ENCODE results near the gene CPXCR1. TPM values are rescaled to one million over a fixed set of nuclear protein-coding genes. Genes with fewer than 3 reads are reported as not detected.
"Not testable (repeated sequence)": the region's sequence is repeated elsewhere in the genome, so short reads cannot be mapped to it uniquely, and the experiment has no call there.

Gene CPXCR1
- 1 to 10 TPM; 3.8 to 4.6 TPM for total RNA-seq
- polyA plus RNA-seq (ENCODE audit: insufficient read depth, low read depth, low replicate concordance): 4.6 TPM
- long read RNA-seq, donor 1: 0 reads
- long read RNA-seq, donor 2: 0 reads

DNA sequence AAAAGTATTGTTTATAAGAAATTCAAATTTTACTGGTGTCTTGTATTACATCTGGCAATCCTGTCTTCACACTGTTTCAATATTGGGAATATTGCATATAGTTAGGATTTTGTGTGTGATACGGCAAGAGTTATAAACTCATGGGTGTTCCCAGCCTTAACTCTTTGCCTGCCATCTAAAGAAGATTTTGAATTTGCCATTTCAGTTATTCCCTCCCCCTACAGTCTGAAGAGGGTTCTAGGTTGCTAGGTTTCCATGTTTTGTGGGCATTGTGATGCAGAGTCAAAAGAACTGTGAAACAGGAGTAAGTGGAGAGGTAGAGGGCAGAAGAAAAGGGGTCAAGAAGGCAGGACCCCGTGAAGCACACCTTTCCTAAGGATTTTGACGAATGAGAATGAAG lies at the start of gene CPXCR1:
TSS of gene CPXCR1 (plus strand) at position 301 of the 400 bp plus-strand sequence. CDS start 6,190 bp downstream, outside the sequence.
- Histone ChIP-seq H3K27me3 (no peaks in the 10 kb centered on the region), H3K4me1 (no peaks in the 10 kb centered on the region), H3K4me3 (no peak within 1 kb of the TSS), H3K27ac (no peak within 1 kb of the TSS), H3K9me3 (no peaks in the 10 kb centered on the region), H3K36me3 (ENCODE audit: low read depth, missing control alignments) (no peaks in the 10 kb centered on the region)
- WGBS, 2 donors: 49 to 71% methylated on average over 3 of the region's 3 CpGs
- TF ChIP-seq POLR2A (IDR thresholded peaks at IDR 0.05): no peak
- TF ChIP-seq, protein P1, sequence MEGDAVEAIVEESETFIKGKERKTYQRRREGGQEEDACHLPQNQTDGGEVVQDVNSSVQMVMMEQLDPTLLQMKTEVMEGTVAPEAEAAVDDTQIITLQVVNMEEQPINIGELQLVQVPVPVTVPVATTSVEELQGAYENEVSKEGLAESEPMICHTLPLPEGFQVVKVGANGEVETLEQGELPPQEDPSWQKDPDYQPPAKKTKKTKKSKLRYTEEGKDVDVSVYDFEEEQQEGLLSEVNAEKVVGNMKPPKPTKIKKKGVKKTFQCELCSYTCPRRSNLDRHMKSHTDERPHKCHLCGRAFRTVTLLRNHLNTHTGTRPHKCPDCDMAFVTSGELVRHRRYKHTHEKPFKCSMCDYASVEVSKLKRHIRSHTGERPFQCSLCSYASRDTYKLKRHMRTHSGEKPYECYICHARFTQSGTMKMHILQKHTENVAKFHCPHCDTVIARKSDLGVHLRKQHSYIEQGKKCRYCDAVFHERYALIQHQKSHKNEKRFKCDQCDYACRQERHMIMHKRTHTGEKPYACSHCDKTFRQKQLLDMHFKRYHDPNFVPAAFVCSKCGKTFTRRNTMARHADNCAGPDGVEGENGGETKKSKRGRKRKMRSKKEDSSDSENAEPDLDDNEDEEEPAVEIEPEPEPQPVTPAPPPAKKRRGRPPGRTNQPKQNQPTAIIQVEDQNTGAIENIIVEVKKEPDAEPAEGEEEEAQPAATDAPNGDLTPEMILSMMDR (IDR thresholded peaks at IDR 0.05): no peak
- intact Hi-C loops (cut with DNase I; ENCODE audit: low total_unique reads): no loop called here
- no peak for DNase-seq

DNA sequence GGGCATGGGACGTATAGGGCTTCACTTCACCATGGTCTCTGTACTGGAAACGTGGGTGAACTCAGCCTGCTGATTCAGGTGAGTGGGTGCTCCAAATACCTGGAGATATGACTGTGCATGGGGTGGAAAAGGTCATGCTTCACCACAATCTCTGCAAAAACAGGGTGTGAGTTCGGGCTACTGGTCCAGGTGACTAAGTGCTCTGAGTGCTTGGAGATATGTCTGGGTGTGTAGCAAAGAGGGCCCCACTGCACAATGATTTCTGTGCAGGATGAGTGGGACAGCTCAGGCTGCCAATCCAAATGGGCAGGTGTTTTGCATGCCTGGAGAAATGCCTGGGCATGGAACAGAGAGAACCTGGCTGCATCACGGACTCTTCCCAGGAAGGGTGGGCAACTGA lies 11.2 kb upstream of the CPXCR1 start:
- no peaks in the 10 kb centered on the region for H3K27me3 ChIP-seq
- DNase-seq: no peak
- no peaks in the 10 kb centered on the region for H3K9me3 ChIP-seq
- 93 to 96% methylated on average over 3 of the region's 4 CpGs for WGBS, 2 donors
- no peak overlapping the region for H3K4me3 ChIP-seq
- H3K4me1 ChIP-seq: no peaks in the 10 kb centered on the region
- intact Hi-C loops (cut with DNase I; ENCODE audit: low total_unique reads): no loop called here
- TF ChIP-seq, protein P1 (IDR thresholded peaks at IDR 0.05): no peak
- TF ChIP-seq POLR2A (IDR thresholded peaks at IDR 0.05): no peak
- H3K27ac ChIP-seq: no peak overlapping the region
- no peaks in the 10 kb centered on the region for H3K36me3 ChIP-seq (ENCODE audit: low read depth, missing control alignments)

DNA sequence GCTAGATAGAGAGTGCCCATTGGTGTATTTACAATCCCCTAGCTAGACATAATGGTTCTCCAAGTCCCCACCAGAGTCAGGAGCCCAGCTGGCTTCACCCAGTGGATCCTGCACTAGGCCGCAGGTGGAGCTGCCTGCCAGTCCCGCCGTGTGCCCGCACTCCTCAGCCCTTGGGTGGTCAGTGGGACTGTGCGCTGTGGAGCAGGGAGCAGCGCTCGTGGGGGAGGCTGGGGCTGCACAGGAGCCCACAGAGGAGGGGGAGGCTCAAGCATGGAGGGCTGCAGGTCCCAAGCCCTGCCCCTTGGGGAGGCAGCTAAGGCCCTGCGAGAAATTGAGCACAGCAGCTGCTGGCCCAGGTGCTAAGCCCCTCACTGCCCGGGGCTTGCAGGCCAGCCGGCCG lies 810 bp upstream of the CPXCR1 start:
- DNase-seq; intact Hi-C loops (cut with DNase I; ENCODE audit: low total_unique reads); H3K27ac ChIP-seq; H3K27me3 ChIP-seq; H3K4me1 ChIP-seq; H3K36me3 ChIP-seq (ENCODE audit: low read depth, missing control alignments); H3K9me3 ChIP-seq; H3K4me3 ChIP-seq: not testable (repeated sequence)
- WGBS, 2 donors: 80% methylated on average over 1 of the region's 11 CpGs; no CpG with 5 or more reads in 1 of the 2 donors

DNA sequence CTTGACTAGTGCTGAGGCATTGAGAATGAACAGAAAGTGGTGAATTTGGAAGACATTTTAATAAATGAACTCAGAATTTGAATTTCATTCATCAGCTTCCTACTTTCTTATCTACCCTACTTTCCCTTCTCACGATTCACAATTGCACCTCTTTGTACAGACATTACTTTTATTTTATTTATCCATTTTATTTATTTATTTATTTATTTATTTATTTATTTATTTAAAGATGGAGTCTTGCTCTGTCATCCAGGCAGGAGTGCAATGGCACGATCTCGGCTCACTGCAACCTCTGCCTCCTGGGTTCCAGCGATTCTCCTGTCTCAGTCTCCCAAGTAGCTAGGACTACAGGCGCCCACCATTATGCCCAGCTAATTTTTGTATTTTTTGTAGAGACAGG lies 5.3 kb downstream of the CPXCR1 start:
- intact Hi-C loops (cut with DNase I; ENCODE audit: low total_unique reads); H3K27ac ChIP-seq; DNase-seq; H3K27me3 ChIP-seq; H3K36me3 ChIP-seq (ENCODE audit: low read depth, missing control alignments); H3K9me3 ChIP-seq; H3K4me1 ChIP-seq; H3K4me3 ChIP-seq: not testable (repeated sequence)
- 90% methylated on average over 4 to 5 of the region's 5 CpGs for WGBS, 2 donors

DNA sequence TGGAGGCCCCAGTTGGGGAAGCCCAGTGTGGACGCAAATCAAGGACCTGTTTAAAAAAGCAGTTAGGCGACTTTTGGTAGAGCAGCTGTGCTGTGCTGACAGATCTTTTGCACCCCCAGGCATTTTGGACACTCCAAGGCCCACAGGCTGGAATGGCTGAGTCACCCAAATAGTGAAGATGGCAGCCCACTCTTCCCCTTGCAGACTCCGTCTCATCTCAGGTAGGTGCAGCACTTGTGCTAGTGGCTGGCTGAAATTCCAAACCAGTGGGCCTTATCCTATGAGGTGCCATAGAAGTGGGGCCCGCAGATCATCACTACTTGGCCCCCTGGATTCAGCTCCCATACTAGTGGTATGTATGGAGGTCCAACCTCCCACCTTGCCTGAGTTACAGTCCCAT lies 42.8 kb downstream of the CPXCR1 start:
- Histone ChIP-seq H3K27ac (no peak overlapping the region), H3K9me3 (no peaks in the 10 kb centered on the region), H3K4me1 (no peaks in the 10 kb centered on the region), H3K4me3 (no peak overlapping the region), H3K27me3 (no peaks in the 10 kb centered on the region), H3K36me3 (ENCODE audit: low read depth, missing control alignments) (no peaks in the 10 kb centered on the region)
- 100% methylated on average over 1 of the region's 4 CpGs; no CpG with 5 or more reads in 1 of the 2 donors for WGBS, 2 donors
- intact Hi-C loops (cut with DNase I; ENCODE audit: low total_unique reads): no loop called here
- DNase-seq: no peak
- TF ChIP-seq, protein P1 (IDR thresholded peaks at IDR 0.05): no peak
- TF ChIP-seq POLR2A (IDR thresholded peaks at IDR 0.05): no peak

Measured in testis (tissue), 5 donors.